ENCODE measurements around the gene IFITM10. TPM values are rescaled to one million over a fixed set of nuclear protein-coding genes. Genes with fewer than 3 reads are reported as not detected.

IFITM10 gene
- total and polyA plus RNA-seq, 2 donors (not counting 1 experiment from before 2014, with no cell fraction given), result 0.15 to 0.50 TPM

DNA sequence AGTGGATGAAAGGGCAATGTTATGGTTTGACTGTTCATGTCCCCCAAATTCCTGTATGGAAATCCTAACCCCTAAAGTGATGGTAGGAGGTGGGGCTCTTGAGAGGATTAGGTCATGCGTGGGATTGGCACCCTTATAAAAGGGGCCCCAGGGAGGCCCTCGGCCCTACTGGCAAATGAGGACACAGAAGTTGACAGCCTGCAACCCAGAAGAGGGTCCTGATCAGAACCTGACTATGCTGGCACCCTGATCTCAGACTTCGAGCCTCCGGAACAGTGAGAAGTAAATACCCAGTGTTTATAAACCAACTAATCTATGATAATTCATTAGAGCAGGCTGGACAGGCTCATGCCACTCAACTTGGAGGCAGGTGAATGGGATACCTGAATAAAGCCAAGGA is 8.7 kb downstream of the IFITM10 start:
- TF ChIP-seq EZH2 (IDR thresholded peaks at IDR 0.05; ENCODE audit: low read length, missing control alignments), result no peak
- TF ChIP-seq, protein P1, sequence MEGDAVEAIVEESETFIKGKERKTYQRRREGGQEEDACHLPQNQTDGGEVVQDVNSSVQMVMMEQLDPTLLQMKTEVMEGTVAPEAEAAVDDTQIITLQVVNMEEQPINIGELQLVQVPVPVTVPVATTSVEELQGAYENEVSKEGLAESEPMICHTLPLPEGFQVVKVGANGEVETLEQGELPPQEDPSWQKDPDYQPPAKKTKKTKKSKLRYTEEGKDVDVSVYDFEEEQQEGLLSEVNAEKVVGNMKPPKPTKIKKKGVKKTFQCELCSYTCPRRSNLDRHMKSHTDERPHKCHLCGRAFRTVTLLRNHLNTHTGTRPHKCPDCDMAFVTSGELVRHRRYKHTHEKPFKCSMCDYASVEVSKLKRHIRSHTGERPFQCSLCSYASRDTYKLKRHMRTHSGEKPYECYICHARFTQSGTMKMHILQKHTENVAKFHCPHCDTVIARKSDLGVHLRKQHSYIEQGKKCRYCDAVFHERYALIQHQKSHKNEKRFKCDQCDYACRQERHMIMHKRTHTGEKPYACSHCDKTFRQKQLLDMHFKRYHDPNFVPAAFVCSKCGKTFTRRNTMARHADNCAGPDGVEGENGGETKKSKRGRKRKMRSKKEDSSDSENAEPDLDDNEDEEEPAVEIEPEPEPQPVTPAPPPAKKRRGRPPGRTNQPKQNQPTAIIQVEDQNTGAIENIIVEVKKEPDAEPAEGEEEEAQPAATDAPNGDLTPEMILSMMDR (conservative IDR thresholded peaks at IDR 0.05 in 1 of 2, IDR thresholded peaks at IDR 0.05 in 1 of 2; ENCODE audit: low read depth in 1 of 2, low read length in 2 of 2), result no peak

DNA sequence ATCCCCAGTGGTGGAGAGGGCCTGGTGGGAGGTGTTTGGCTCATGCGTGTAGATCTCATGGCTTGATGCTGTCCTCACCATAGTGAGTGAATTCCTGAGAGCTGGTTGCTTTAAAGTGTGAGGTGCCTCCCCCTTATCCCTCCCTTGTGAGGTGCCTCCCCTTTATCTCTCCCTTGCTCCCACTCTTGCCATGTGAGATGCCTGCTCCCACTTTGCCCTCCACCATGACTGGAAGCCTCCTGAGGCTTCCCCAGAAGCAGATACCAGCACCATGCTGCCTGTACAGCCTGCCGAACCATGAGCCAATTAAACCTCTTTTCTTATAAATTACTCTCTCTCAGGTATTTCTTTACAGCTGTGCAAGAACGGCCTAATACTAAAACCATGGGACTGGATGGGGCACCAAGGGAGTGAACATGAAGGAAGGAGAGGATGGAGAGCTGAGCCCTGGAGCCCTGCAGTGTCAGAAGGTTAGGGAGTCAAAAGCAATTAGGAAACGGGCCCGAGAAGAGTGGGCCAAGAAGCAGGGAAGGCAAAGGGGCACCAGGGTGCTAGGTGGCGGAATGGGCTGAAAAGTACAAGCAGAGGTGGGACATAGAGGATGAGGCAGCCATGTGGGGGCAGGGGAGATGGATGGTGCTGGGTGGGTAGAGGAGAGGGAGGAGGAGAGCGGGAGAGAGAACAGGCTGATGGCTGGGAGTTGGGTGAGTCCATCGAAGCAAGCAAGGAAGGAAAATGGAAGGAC is 9.4 kb downstream of the IFITM10 start:
- H4K20me1 ChIP-seq (ENCODE audit: control insufficient read depth, extremely low read depth, insufficient read depth, low read length), result no peaks in the 10 kb centered on the region

More for the DNA sequence above, 8.7 kb downstream of the IFITM10 start:
- Histone ChIP-seq H3K9me3 (ENCODE audit: control insufficient read depth, insufficient read depth, low read depth, low read length) (no peaks in the 10 kb centered on the region), H3K36me3 (ENCODE audit: control insufficient read depth, insufficient read depth, low read length) (no peaks in the 10 kb centered on the region), H3K9ac (ENCODE audit: insufficient read depth, low read length) (no peak overlapping the region), H3K27me3 (ENCODE audit: control insufficient read depth, insufficient read depth, low read length) (peaks cover 5% of the 10 kb centered on the region), H3K27ac (ENCODE audit: insufficient read depth, low read length) (no peak overlapping the region), H3K4me2 (ENCODE audit: extremely low read depth, insufficient read depth, low read length) (no peak overlapping the region), H2AFZ (ENCODE audit: low read length) (no peak overlapping the region), H4K20me1 (ENCODE audit: control insufficient read depth, extremely low read depth, insufficient read depth, low read length) (no peaks in the 10 kb centered on the region), H3K4me1 (ENCODE audit: control insufficient read depth, extremely low read depth, insufficient read depth, low read length) (no peaks in the 10 kb centered on the region), H3K4me3 (replicated peaks in 1 of 4; ENCODE audit: control extremely low read depth in 1 of 4, insufficient read depth in 1 of 4, low read depth in 3 of 4, low read length in 4 of 4) (no peak overlapping the region), H3K79me2 (ENCODE audit: control insufficient read depth, insufficient read depth, low read length) (no peaks in the 10 kb centered on the region)
- no peak for DNase-seq (ENCODE audit: low read depth in 2 of 2)

GRCh38 chr11:1739576-1739975 is 10.8 kb downstream of the IFITM10 start:
- Histone ChIP-seq H3K4me3 (replicated peaks in 1 of 4; ENCODE audit: control extremely low read depth in 1 of 4, insufficient read depth in 1 of 4, low read depth in 3 of 4, low read length in 4 of 4) (no peak overlapping the region), H3K27me3 (ENCODE audit: control insufficient read depth, insufficient read depth, low read length) (peaks cover 5% of the 10 kb centered on the region), H2AFZ (ENCODE audit: low read length) (no peak overlapping the region), H3K27ac (ENCODE audit: insufficient read depth, low read length) (no peak overlapping the region), H3K36me3 (ENCODE audit: control insufficient read depth, insufficient read depth, low read length) (no peaks in the 10 kb centered on the region), H3K9ac (ENCODE audit: insufficient read depth, low read length) (no peak overlapping the region), H3K4me1 (ENCODE audit: control insufficient read depth, extremely low read depth, insufficient read depth, low read length) (no peaks in the 10 kb centered on the region), H3K9me3 (ENCODE audit: control insufficient read depth, insufficient read depth, low read depth, low read length) (no peaks in the 10 kb centered on the region), H3K79me2 (ENCODE audit: control insufficient read depth, insufficient read depth, low read length) (no peaks in the 10 kb centered on the region), H3K4me2 (ENCODE audit: extremely low read depth, insufficient read depth, low read length) (no peak overlapping the region), H4K20me1 (ENCODE audit: control insufficient read depth, extremely low read depth, insufficient read depth, low read length) (no peaks in the 10 kb centered on the region)
- TF ChIP-seq, protein P1 (conservative IDR thresholded peaks at IDR 0.05 in 1 of 2, IDR thresholded peaks at IDR 0.05 in 1 of 2; ENCODE audit: low read depth in 1 of 2, low read length in 2 of 2), result no peak
- TF ChIP-seq EZH2 (IDR thresholded peaks at IDR 0.05; ENCODE audit: low read length, missing control alignments), result no peak
- no peak for DNase-seq (ENCODE audit: low read depth in 2 of 2)

More for the DNA sequence above, 9.4 kb downstream of the IFITM10 start:
- Histone ChIP-seq H3K4me2 (ENCODE audit: extremely low read depth, insufficient read depth, low read length) (no peak overlapping the region), H3K36me3 (ENCODE audit: control insufficient read depth, insufficient read depth, low read length) (no peaks in the 10 kb centered on the region), H3K9me3 (ENCODE audit: control insufficient read depth, insufficient read depth, low read depth, low read length) (no peaks in the 10 kb centered on the region), H3K27ac (ENCODE audit: insufficient read depth, low read length) (no peak overlapping the region), H3K9ac (ENCODE audit: insufficient read depth, low read length) (no peak overlapping the region), H3K4me1 (ENCODE audit: control insufficient read depth, extremely low read depth, insufficient read depth, low read length) (no peaks in the 10 kb centered on the region), H3K79me2 (ENCODE audit: control insufficient read depth, insufficient read depth, low read length) (no peaks in the 10 kb centered on the region), H2AFZ (ENCODE audit: low read length) (no peak overlapping the region), H3K4me3 (replicated peaks in 1 of 4; ENCODE audit: control extremely low read depth in 1 of 4, insufficient read depth in 1 of 4, low read depth in 3 of 4, low read length in 4 of 4) (no peak overlapping the region), H3K27me3 (ENCODE audit: control insufficient read depth, insufficient read depth, low read length) (peaks cover 5% of the 10 kb centered on the region)
- DNase-seq (ENCODE audit: low read depth in 2 of 2), result no peak
- TF ChIP-seq, protein P1 (conservative IDR thresholded peaks at IDR 0.05 in 1 of 2, IDR thresholded peaks at IDR 0.05 in 1 of 2; ENCODE audit: low read depth in 1 of 2, low read length in 2 of 2), result no peak
- no peak for TF ChIP-seq EZH2 (IDR thresholded peaks at IDR 0.05; ENCODE audit: low read length, missing control alignments)

Measured in fibroblast of lung (primary cell).